GM12891 (cell line): Measurements from ENCODE around the gene BBIP1.

Experiments used
- PAX5 ChIP-seq: IDR thresholded peaks from 2 replicates; pipeline ENCODE4 v1.6.1; 2011; ENCODE audit warnings: low read length, moderate library complexity, mild to moderate bottlenecking; ENCODE audit not compliant: insufficient read depth, severe bottlenecking
- POLR2A ChIP-seq: IDR thresholded peaks from 2 replicates; pipeline ENCODE4 v1.6.1; 2011; ENCODE audit warnings: low read depth, low read length, control low read depth
- POLR2AphosphoS5 ChIP-seq: IDR thresholded peaks from 2 replicates; pipeline ENCODE4 v1.6.1; 2011; ENCODE audit warnings: low read depth, low read length, control low read depth
- POU2F2 ChIP-seq: IDR thresholded peaks from 2 replicates; pipeline ENCODE4 v1.6.1; 2011; ENCODE audit warnings: low read depth, mild to moderate bottlenecking, control low read depth, low read length, moderate library complexity
- SPI1 ChIP-seq: IDR thresholded peaks from 2 replicates; pipeline ENCODE4 v1.6.1; 2011; ENCODE audit warnings: low read depth, low read length, control low read depth
- TAF1 ChIP-seq: IDR thresholded peaks from 2 replicates; pipeline ENCODE4 v1.6.1; 2011; ENCODE audit warnings: low read depth, low read length, control low read depth

- TF ChIP-seq POLR2A (no peak), TAF1 (no peak), PAX5 (no peak), POLR2AphosphoS5 (no peak), POU2F2 (no peak), SPI1 (peak; percentile 80)
Observed at GRCh38 chr10:110864662-110865140, 54.3 kb downstream of the BBIP1 start.
